Lung (tissue), 12 donors: ENCODE measurements around the gene TRAP1. TPM values are rescaled to one million over a fixed set of nuclear protein-coding genes. Genes with fewer than 3 reads are reported as not detected.
A peak's percentile ranks its signal among the peaks of the same experiment; 100 is the strongest.

ENCODE experiments used
- ATAC-seq: fragments of 200-7000 bp; cut with Tn5 transposase; one replicate; pipeline ENCODE4 v1.9.1; 2020; ENCODE audit warnings: moderate number of reproducible peaks; ENCODE audit not compliant: insufficient read depth, low FRiP score
- DNase-seq, 3 donors: peaks; one replicate each; pipeline ENCODE4 v3.0.0-alpha.2; 2013 to 2017
- H3K27ac ChIP-seq, 2 donors: one replicate each; pipeline ENCODE4 v1.5.1; 2013; ENCODE audit warnings: mild to moderate bottlenecking in 2 of 2, moderate library complexity in 2 of 2, control low read depth in 1 of 2, inconsistent platforms in 1 of 2, low read depth in 1 of 2, low read length in 1 of 2
- H3K27me3 ChIP-seq, 3 donors: one replicate each; pipeline ENCODE4 v1.5.1; 2013; ENCODE audit warnings: low read length in 2 of 3; ENCODE audit not compliant: control insufficient read depth in 3 of 3, insufficient read depth in 3 of 3
- H3K36me3 ChIP-seq, 4 donors: one replicate each; pipeline ENCODE4 v1.5.1; 2013; ENCODE audit warnings: low read length in 4 of 4, mild to moderate bottlenecking in 1 of 4, moderate library complexity in 1 of 4; ENCODE audit not compliant: control insufficient read depth in 4 of 4, insufficient read depth in 4 of 4
- H3K4me1 ChIP-seq, 5 donors: one replicate each; pipeline ENCODE4 v1.5.1; 2013; ENCODE audit warnings: low read length in 5 of 5, mild to moderate bottlenecking in 2 of 5, moderate library complexity in 1 of 5; ENCODE audit not compliant: control insufficient read depth in 5 of 5, insufficient read depth in 5 of 5
- H3K4me3 ChIP-seq: one replicate; pipeline ENCODE4 v1.5.1; 2013; ENCODE audit warnings: mild to moderate bottlenecking, control low read depth, moderate library complexity
- H3K9ac ChIP-seq, 2 donors: one replicate each; pipeline ENCODE4 v1.5.1; 2013; ENCODE audit warnings: low read length in 2 of 2, control low read depth in 1 of 2; ENCODE audit not compliant: insufficient read depth in 1 of 2
- H3K9me3 ChIP-seq, 4 donors: one replicate each; pipeline ENCODE4 v1.5.1; 2013; ENCODE audit warnings: low read length in 3 of 4, mild to moderate bottlenecking in 1 of 4, moderate library complexity in 1 of 4; ENCODE audit not compliant: control insufficient read depth in 4 of 4, insufficient read depth in 3 of 4
- WGBS, 2 donors: extraction: QIAGEN DNeasy Blood & Tissue Kit; methylation state at CpG; one replicate each; pipeline ENCODE4 v1.1.7; 2013; 5-methylcytosine and 5-hydroxymethylcytosine counted together
- polyA plus RNA-seq, 2 donors: library from polyadenylated mRNA; stranded (reverse); fragments of 200-250 nt; gene quantifications; one replicate each; pipeline ENCODE4 v1.2.1, GENCODE V29; 2013
- total RNA-seq, 2 donors: library from RNA; depleted of rRNA in 1 of 2; stranded (reverse); fragments of >200 nt in 1 of 2; gene quantifications; one replicate each; pipeline ENCODE4 v1.2.1, GENCODE V29; 2014 to 2021
- TF ChIP-seq, protein P1 (sequence below): IDR thresholded peaks from 2 replicates; pipeline ENCODE4 v1.5.1; 2012; ENCODE audit warnings: mild to moderate bottlenecking; ENCODE audit errors: control extremely low read depth, extremely low read depth
- donor health status: control.
- donor health status: control.
- donor health status: Bipolar disorder and iron deficiency.
- donor health status: healthy.
- donor health status: DM: yes; HTN: yes; CAD: no.

Gene TRAP1
- total and polyA plus RNA-seq, 4 donors, result 44.8 to 94.3 (median 58.8) TPM

DNA sequence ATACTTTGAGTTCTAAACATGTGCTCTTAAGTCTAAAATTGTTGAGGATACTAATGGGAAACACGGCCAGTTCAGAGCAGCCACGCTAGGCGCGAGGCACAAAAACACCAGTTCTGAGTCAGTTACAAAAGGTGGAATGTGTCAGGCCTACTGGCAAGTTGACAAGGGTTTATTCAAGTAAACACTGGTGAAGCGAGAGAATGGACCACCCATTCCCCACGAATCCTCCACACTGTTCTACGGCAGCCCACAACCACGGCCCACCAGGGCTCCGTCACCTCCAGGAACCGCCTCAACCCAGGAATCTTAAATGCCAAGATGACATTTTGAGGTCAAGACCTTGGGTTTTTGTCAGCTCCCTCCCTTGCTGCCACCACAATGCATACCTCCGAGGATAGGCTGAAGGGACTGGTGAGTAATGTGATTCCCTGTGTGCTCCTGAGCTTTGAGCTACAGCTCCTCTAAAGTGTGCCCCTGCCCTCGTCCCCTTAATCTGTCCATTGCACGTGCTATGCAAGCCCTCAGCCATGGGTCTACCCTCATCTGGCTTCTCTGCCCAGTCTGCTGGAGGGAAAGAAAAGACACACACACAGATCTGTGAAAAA, 28.5 kb upstream of the TRAP1 start:
- no peak overlapping the region for H3K9ac ChIP-seq
- no peak overlapping the region for H3K4me3 ChIP-seq
- H3K27ac ChIP-seq, result no peak overlapping the region
- no peaks in the 10 kb centered on the region for H3K9me3 ChIP-seq
- H3K4me1 ChIP-seq, result no peaks in the 10 kb centered on the region
- WGBS, 2 donors, result 84 to 88% methylated on average over 13 of the region's 13 CpGs
- peaks cover 24 to 50% (median 44%) of the 10 kb centered on the region in 4 donors for H3K36me3 ChIP-seq
- TF ChIP-seq, protein P1, sequence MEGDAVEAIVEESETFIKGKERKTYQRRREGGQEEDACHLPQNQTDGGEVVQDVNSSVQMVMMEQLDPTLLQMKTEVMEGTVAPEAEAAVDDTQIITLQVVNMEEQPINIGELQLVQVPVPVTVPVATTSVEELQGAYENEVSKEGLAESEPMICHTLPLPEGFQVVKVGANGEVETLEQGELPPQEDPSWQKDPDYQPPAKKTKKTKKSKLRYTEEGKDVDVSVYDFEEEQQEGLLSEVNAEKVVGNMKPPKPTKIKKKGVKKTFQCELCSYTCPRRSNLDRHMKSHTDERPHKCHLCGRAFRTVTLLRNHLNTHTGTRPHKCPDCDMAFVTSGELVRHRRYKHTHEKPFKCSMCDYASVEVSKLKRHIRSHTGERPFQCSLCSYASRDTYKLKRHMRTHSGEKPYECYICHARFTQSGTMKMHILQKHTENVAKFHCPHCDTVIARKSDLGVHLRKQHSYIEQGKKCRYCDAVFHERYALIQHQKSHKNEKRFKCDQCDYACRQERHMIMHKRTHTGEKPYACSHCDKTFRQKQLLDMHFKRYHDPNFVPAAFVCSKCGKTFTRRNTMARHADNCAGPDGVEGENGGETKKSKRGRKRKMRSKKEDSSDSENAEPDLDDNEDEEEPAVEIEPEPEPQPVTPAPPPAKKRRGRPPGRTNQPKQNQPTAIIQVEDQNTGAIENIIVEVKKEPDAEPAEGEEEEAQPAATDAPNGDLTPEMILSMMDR, result no peak
- DNase-seq, result peak in 1 of 3 donors; percentile 21
- no peak for ATAC-seq
- H3K27me3 ChIP-seq, result no peaks in the 10 kb centered on the region

DNA sequence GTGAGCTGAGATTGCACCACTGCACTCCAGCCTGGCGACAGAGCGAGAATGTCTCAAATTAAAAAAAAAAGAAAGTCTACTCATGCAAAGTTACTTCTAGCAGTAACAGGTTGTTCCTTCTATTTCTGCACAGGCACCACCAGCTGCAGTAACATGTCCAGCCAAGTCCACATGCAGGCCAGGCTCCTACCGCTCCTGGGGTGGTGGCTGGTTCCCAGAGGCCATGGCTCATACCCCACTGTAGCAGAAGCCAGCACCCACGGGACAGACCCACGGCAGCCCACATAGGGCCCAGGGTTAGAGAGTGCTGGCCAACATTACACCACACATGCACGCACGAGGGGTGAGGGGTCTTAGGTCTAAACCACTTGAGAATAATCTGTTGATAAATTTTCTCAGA, 26.7 kb upstream of the TRAP1 start:
- ATAC-seq (no peak), DNase-seq (no peak)
- Histone ChIP-seq H3K36me3 (peaks cover 36 to 59% (median 46%) of the 10 kb centered on the region in 4 donors), H3K27ac (no peak overlapping the region), H3K9me3 (no peaks in the 10 kb centered on the region), H3K4me3 (no peak overlapping the region), H3K27me3 (no peaks in the 10 kb centered on the region), H3K9ac (no peak overlapping the region), H3K4me1 (no peaks in the 10 kb centered on the region)
- TF ChIP-seq, protein P1, result no peak
- WGBS, 2 donors, result 94 to 95% methylated on average over 7 of the region's 7 CpGs

DNA sequence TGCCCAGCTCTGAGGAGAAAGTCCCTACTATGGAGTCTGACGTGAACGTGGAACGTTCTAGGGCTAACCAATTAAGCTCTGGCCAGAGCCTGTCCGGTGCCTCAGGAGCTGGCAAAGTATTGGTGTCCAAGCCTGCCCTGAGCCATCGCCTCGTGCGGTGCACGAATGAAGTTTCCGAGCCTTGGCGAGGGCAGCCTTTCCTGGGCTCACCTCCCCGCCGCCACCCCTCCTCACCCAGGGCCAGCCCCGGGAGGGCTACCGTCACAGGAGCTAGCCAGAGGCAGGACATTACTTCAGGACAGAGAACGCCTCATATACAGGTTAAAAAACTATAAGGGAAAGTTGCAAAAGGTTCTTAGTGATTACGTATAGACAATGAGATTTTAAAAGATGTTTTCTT, 23.6 kb upstream of the TRAP1 start:
- DNase-seq (no peak), ATAC-seq (no peak)
- WGBS, 2 donors, result 96 to 97% methylated on average over 16 of the region's 16 CpGs
- no peak overlapping the region for H3K27ac ChIP-seq
- H3K27me3 ChIP-seq, result no peaks in the 10 kb centered on the region
- TF ChIP-seq, protein P1, result no peak
- peaks cover 39 to 62% (median 60%) of the 10 kb centered on the region in 4 donors for H3K36me3 ChIP-seq
- H3K9ac ChIP-seq, result no peak overlapping the region
- H3K4me3 ChIP-seq, result no peak overlapping the region
- no peaks in the 10 kb centered on the region for H3K4me1 ChIP-seq
- no peaks in the 10 kb centered on the region for H3K9me3 ChIP-seq

DNA sequence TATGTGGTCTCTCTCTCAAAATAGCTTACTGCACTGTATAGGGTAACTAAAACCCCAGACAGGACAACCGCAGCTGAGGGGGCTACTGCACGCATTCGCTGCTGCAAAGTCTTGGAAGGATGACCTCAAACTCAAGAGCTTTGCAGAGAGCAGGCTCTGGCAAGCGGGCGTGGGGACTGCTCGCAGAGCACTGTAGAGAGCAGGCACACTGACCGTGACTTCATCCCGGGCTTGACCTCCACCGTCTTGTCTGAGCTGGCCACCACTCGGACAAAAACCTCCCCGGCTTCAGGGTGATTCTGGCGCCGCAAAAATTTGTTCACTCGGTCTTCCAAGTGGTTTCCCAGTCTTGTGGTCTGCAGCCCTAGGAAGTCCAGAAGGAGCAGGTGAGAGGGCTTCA, 22.9 kb upstream of the TRAP1 start:
- Histone ChIP-seq H3K27me3 (no peaks in the 10 kb centered on the region), H3K27ac (no peak overlapping the region), H3K9ac (no peak overlapping the region), H3K36me3 (peaks cover 39 to 68% (median 65%) of the 10 kb centered on the region in 4 donors), H3K4me1 (no peaks in the 10 kb centered on the region), H3K9me3 (no peaks in the 10 kb centered on the region), H3K4me3 (no peak overlapping the region)
- DNase-seq (no peak), ATAC-seq (no peak)
- TF ChIP-seq, protein P1, result no peak
- 95 to 98% methylated on average over 14 of the region's 14 CpGs for WGBS, 2 donors
